GM18502 (cell line): ENCODE measurements around the gene DUSP14.

ENCODE experiments used
- ATAC-seq: cut with Tn5 transposase; IDR thresholded peaks from one replicate; pipeline ENCODE4 v1.9.1; 2021; ENCODE audit warnings: mild to moderate bottlenecking; ENCODE audit not compliant: unreplicated experiment, poor library complexity

Gene DUSP14

DNA sequence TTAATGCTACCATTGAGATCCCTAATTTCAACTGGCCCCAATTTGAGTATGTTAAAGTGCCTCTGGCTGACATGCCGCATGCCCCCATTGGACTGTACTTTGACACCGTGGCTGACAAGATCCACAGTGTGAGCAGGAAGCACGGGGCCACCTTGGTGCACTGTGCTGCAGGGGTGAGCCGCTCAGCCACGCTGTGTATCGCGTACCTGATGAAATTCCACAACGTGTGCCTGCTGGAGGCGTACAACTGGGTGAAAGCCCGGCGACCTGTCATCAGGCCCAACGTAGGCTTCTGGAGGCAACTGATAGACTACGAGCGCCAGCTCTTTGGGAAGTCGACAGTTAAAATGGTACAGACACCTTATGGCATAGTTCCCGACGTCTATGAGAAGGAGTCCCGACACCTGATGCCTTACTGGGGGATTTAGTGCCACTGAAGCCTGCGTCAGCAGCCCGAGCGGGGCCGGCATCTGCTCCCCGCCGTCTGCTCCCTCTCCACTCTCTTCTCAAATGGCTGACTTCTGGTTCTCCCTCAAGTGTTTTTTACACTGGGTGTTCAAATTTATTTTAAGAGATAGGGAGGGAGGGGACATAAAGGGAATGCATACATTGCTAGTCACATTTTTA is 22.9 kb downstream of the DUSP14 start:
- ATAC-seq: no peak

DNA sequence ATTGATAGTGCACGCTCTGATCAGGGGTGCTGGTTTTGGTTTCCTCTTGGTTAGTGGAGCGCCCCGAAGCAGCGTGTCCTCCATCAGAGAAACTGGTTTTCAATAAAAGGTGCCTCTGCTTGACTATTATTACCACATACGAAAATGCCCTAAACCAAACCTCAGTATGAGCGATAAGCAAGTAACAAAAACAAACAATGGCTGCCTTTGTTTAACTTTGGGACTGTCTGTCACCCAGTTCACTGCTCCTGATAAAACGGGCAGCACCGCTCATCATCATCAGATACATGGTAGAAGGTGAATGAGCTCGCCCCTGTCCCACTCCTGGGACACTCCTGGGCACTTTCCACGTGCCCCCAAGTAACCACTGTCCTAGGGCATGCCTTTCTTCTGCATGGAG is 24.0 kb downstream of the DUSP14 start:
- ATAC-seq: no peak

DNA sequence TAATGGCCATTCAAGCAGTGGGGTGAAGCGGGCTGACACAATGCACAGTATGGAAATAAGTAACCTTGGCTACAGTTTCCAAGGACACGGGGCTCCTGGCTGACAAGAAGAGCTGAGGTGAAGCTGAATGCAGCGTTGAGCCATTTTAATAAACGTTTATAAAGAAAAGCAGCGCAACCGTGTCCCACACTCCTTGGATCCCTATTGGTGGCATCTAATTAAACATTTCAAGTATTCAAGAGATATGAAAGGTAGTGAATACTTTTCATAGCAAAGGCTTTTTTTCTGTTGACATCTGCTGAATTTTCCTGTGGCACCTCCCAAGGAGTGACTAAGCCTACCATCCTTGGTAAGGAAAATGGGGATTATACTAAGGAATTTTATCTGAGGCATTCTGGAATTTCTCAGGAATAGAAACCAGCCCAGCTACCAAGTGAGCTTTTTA is 26.5 kb downstream of the DUSP14 start:
- no peak for ATAC-seq

DNA sequence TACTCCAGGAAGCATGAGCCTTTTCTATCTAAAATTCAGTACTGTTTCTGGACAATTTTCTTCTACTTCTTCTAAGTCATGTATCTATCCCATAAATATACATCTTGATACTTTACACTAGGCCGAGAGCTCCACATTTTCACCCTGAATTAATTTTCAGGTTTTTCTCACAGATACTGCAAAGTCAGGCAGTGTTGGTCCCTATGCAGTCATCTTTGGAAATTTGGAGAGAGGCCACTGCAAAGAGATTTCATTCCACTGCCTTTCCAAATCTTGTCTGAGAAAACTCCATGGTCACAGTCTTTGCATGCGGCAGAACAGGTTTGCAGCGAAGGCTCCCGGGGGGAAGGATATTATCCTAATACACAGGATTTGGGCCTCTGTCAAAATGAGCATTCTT is 28.2 kb downstream of the DUSP14 start:
- ATAC-seq: no peak

DNA sequence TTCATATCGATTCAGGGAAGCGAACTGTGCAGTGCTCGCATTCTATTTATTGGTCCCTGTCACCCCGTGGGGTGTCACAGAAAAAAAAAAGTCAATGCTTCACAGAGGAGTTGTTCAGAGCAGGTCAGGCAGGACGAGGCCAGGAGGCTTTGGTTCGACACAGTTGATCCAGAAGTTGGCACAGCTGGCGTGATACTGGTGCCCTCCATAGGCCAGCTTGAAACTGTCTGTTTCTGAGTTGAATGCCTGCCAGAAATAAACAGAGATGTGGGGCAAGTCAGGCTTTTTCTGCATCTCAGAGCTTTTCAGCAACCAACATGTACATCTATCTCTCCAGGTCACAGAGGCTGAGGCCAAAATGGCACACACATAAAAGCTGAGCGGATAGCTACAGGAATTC is 29.1 kb downstream of the DUSP14 start:
- ATAC-seq: no peak

DNA sequence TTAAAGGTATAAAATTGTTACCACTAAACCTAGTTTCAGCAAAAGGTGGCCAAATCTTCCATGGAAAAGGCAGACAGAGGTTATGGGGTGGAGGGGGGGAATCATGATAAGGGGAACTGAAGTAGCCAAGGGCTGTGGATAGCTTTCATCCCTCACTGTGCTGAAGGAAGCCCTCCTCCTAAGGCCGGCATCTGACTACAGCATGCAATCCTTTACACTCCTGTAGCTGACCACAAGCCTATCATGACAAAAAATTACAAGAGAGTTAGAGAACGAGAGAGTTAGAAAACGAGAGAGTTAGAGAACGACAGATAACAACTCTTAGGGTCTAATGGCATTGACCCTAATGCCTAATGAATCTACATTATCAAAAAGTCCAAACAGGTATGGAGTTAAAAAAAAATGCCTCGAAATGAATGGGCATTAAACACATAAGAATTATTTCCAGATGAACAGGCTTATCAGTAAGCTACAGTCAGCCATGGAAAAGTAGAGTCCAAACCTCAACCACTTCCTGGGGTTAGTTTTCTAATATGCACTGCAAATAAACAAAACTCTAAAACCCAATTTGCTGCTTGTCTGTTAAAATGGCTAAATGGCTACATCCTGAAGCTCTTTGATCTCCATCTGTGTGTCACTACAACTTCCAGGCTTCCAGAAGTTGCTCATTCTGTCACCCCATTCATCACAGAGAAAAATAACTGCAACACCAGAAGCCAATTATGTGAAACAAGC is 29.7 kb downstream of the DUSP14 start:
- ATAC-seq: no peak

DNA sequence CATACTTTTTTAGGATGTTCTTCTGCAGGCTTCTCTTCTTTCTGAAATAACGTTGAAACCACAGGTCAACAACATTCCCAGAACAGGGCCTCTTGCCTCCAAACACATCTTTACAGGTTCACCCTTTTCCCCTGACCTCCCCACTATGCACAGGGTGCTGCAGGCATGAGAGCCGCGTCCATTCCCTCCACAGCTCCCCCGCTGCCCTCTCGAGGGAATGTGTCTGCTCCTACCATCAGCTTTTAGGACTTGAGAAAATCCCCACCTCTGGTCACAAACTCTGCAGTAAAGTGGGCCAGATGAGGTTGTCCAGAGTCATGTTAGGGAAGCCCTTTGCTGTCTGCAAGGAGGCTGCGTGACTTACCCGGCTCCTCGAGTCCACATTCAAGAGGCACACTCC is 30.5 kb downstream of the DUSP14 start:
- no peak for ATAC-seq

DNA sequence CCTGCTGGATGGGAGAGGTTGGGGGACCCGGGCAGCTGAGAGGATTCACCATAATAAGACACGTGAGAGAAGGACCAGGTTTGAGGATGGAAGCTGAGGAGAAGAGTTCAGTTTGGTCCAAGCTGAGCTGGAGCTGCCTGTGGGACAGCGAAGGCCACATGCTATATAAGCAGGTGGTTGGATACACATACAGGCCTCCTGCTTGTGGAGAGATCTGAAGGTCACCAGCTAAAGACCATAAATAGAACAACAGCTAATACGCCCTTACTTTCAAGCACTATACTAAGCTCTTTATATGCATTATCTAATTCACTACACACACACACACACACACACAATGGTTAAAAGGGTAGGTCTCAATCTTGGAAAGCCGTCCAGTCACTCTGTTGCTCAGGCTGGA is 32.1 kb downstream of the DUSP14 start:
- no peak for ATAC-seq

DNA sequence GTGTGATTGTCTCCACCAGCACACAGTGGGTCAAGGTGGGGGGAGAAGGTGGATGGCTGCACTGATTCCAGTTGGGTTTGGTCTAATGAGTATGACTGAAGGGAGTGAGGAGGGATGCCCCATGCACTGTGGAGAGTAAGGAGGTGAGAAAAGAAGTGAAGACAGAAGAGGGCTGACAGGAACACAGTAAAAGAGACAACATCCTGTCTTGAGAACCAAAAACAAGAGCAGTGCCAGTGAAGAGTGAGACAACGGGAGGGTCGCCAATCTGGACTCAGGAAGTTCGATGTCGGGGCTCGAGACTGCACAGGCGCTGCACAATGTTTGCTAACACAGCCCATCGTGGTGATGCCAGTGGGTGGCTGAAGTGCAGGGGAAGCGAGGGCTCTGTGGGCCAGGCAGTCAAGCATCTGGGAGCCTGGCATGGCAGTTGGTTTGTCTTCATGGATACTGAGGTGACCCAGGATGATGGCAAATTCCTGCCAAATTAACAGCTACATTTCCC is 34.1 kb downstream of the DUSP14 start:
- no peak for ATAC-seq

DNA sequence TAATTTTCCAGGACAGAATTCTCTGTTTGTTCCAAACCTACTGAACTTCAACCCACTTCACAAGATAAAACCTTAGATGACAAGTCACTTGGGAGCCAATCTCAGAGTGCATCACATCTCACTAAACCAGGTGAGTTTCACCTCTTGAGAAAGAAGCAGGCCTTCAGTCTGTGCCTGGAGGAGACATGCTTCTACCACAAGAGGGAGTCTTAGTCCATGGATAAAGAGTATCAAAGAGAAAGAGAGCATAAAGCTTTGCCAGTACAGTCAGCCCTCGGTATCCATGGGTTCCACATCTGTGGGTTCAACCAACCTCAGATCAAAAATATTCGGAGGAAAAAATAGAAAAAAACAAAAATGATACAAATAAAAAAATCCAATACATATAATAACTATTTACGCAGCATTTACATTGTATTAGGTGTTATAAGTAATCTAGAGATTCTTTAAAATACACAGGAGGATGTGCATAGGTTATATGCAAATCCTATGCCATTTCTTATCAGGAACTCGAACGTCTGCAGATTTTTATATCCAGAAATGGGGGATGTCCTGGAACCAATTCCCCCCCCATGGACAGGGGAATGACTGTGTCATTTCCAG is 37.7 kb downstream of the DUSP14 start:
- no peak for ATAC-seq

DNA sequence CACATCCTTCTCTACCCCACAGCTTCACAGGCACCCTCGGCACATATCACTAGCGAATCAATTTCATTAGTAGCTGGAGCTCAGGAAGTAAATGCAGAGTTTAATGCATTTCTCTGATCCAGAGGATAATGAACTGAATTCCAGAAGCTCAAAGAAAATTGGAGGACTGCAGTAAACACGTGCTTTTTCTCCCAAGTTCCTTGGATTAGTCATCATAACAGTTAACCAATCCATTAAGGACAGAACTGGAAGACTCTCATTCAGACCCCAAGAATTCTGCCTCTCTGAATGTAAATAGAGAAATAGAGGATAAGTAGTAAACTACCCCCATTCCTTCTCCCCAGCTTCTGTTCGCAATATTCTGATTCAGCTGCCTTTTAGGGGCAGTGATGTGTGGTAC is 40.7 kb downstream of the DUSP14 start:
- no peak for ATAC-seq

DNA sequence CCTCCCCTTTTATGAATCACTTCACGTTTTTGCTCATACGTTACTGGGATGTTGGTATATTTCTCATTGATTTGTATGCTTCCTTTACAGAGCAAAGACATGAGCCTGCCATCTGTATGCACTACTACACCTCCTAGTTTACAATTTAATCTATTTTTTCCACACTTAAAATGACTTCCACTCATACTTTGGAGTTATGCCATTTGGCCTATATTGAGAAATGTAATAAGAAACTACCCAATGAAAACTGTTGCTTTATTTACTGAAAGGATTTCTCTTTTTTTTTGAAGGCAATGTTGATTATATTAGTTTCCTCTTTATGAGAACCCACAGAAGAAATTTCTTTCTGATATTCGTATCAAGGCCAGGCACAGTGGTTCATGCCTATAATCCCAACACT is 43.1 kb downstream of the DUSP14 start:
- no peak for ATAC-seq

DNA sequence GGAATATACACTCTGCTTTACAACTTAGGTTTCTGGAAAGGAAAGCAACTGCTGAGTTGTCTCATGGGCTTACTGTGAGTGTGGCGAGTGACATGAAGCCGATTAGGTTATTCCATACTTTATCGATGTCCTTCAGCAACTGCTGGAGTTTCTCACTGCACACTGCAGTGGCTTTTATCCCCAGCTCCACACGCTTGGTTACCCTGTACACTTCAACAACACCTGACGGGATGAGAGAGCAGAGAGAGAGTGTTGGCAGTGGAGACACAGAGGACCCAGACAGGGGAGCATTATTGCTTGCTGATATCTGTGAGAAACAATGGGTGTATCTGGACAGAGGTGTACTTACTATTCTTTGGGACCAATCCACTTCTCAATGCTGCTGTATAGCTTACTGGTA is 46.2 kb downstream of the DUSP14 start:
- ATAC-seq: no peak

DNA sequence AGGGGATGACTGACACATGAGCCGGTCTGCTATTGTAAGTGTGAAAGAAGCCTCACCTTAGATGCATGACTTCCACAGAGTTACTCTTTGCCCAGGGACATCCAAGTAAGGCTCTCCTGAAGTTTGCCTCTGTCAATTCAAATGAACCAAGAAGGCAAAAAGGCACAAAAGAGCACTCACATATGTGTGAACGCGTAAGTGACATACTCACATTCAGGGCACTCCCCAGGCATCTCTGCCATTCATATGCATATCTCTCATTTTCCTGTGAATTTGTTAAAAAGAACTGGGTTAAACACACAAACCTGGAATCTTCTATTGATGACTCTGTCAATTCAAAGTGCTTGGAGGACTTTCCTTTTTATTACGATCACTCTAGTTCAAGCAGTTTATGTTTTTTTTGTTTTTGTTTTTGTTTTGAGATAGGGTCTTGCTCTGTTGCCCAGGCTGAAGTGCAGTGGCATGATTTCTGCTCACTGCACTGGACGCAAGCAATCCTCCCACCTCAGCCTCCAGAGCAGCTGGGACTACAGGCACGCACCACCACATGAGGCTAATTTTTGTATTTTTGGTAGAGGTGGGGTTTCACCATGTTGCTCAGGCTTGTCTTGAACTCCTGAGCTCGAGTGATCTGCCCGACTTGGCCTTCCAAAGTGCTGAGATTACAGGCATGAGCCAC is 49.4 kb downstream of the DUSP14 start:
- no peak for ATAC-seq

DNA sequence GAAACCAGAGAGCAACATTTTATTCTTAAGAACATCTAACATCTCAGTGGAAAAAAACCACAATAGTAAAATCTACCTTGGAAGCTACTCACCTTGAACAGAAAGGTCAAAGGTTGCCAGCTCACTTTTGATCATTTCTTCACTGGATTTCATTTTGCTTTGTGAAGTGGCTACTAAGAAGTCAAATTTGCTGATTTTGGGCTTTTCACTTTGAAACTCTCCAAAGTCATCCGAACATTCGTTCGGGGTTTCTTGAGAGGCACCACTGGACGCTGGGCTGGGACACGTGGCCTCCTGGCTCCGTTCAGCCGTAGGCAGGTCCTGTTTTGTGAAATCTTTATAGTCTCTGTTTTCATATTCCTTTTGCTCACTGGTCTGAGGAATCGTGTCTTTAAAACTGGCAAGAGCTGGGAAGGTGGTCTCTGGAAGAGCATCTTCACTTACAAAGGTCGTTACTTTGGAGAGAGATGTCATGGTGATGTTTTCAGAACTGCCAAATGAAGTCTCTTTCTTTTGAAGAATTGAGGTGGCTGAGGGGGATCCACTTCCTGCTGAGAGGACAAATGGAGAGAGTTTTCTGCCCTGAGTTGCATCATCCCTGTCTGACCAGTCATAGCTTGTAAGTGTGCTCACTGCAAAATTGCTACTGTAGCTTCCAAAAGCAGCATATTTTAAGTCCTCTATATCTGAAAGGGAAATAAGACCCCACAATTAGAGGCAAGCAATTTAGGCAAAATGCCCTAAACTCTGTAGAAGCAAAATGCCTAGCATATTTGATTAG is 52.4 kb downstream of the DUSP14 start:
- no peak for ATAC-seq

DNA sequence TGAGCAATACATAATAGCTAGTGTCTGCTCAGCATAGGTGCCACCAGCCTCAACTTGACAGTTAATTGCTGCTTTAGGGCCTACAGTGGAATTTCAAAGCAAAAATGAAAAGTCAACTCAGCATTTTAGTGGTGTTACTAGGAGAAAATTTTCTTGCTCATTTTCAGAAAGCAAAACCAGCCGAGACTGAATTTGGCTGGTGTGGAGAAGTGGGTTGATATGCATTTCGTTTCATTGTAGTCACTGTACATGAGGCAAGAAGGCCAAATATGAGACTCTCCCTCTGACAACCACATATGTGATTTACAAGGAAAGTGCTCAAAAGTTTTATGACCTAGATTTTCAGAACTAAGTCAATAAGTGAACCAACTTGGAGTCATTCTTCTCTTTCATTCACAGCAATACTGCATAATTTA is 54.0 kb downstream of the DUSP14 start:
- no peak for ATAC-seq

DNA sequence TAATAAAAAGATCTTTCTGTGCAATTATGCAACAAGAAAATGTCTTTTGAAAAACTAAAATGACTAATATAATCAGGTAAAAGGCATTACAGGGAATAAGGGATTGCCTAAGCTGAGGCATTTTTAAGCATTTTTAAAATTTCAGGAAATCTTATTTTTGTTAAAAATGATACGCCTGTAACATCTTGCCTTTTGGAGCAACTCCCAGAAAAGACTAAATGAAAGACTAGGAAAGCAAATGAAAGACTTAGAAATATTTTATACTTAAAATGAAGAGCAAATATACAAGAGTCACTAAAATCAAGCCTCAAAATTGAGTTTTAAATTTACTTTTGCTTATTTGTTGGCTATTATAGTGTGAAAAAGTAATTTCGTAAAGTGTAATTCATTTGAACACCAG is 55.8 kb downstream of the DUSP14 start:
- no peak for ATAC-seq

DNA sequence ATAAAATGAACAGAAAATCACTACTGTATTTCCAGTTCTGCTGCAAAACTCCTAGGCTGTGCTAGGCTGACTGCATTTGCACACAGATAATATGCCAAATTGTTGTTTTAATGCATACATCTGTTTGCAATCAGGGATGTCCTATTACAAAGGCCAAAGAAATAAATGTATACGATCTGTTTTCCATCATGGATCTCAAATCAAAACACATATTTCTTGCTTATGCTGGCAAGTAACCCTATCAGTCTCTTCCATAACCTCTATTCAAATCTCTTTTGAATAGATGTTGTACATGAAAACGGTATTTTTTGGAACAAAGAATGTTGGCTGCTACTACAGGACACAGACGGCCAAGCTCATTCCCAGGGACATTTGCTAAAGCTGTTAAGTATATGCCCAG is 56.6 kb downstream of the DUSP14 start:
- no peak for ATAC-seq

DNA sequence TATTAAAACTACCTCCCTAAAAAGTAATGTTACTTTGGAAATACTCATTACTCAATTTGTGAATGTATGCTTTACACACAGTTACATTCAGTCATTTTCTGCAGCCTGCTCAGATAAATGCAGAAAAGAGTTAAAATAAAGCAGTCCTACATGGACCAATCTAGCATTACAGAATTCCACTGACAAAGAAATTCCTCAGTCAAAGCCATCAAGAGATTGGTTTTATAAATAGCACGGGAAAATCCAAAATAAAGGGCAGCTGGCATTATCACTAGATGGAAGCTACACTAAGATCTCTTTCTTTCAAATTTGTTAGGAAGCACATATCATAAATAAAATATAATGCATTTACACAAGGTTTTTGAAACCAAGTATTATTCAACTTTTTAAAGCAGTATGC is 58.3 kb downstream of the DUSP14 start:
- no peak for ATAC-seq

DNA sequence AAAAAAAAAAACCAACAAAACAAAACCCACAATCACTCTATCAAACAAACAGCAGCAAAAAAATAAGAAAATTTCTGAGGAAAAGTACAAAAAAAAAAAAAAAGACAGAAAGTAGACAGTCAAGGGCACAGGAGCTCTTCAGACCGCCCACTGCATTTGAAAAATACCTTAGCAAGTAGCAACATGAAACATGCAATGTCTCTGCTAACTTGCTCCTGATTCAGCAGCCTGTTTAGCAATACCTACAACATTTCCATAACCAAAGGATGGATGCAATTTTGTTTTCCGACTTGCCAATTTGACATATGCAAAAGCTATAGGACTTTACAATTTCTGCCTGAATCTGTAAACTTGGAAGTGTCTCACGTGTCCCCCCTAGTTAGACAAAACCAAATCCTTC is 62.1 kb downstream of the DUSP14 start:
- no peak for ATAC-seq
